GM21447 (cell line): ENCODE results near the gene GTPBP3.
A peak's percentile ranks its signal among the peaks of the same experiment; 100 is the strongest.

Experiments
- ATAC-seq: cut with Tn5 transposase; IDR thresholded peaks from one replicate; pipeline ENCODE4 v1.9.1; 2021; ENCODE audit not compliant: unreplicated experiment

Gene GTPBP3

GRCh38 chr19:17380426-17381138 is 43.2 kb downstream of the GTPBP3 start:
- ATAC-seq = no peak

GRCh38 chr19:17385878-17386611 is 48.7 kb downstream of the GTPBP3 start:
- ATAC-seq = no peak

GRCh38 chr19:17389288-17389687 is 51.9 kb downstream of the GTPBP3 start:
- ATAC-seq = no peak

- no peak for ATAC-seq
Observed at GRCh38 chr19:17389957-17390664, 52.8 kb downstream of the GTPBP3 start.

GRCh38 chr19:17390665-17391370 is 53.5 kb downstream of the GTPBP3 start:
- peak; percentile 73 for ATAC-seq

GRCh38 chr19:17391371-17392151 is 54.2 kb downstream of the GTPBP3 start:
- ATAC-seq = no peak
